Kidney (tissue), 14 donors: Measurements from ENCODE around the gene SLC13A2. TPM values are rescaled to one million over a fixed set of nuclear protein-coding genes. Genes with fewer than 3 reads are reported as not detected.

Experiments
- DNase-seq, 5 donors: peaks; one replicate each; pipeline ENCODE4 v3.0.0-alpha.2; 2013 to 2020
- FAIRE-seq: peaks from 2 replicates; lab custom pipeline; 2012; peaks lifted over from hg19 to GRCh38; lab: Jason Lieb, UNC
- H3K27ac ChIP-seq, 2 donors: one replicate each; pipeline ENCODE4 v1.7.0; 2013; ENCODE audit warnings: low read depth in 2 of 2, low read length in 2 of 2, inconsistent platforms in 1 of 2
- H3K27me3 ChIP-seq: one replicate; pipeline ENCODE4 v1.7.1; 2013; ENCODE audit warnings: low read length, inconsistent platforms; ENCODE audit not compliant: control insufficient read depth, insufficient read depth
- H3K36me3 ChIP-seq, 3 donors: one replicate each; pipeline versions ENCODE4 v1.7.0 to v1.7.1; 2013; ENCODE audit warnings: low read length in 3 of 3, control low read depth in 1 of 3, inconsistent platforms in 1 of 3; ENCODE audit not compliant: insufficient read depth in 3 of 3, control insufficient read depth in 2 of 3
- H3K4me1 ChIP-seq, 3 donors: one replicate each; pipeline versions ENCODE4 v1.7.0 to v1.7.1; 2013; ENCODE audit warnings: low read length in 3 of 3, inconsistent platforms in 1 of 3, low read depth in 1 of 3; ENCODE audit not compliant: control insufficient read depth in 2 of 3, insufficient read depth in 2 of 3
- H3K4me3 ChIP-seq, 3 donors: one replicate each; pipeline versions ENCODE4 v1.7.0 to v1.8.1; 2013; ENCODE audit warnings: low read length in 3 of 3, control low read depth in 1 of 3, inconsistent platforms in 1 of 3
- H3K9ac ChIP-seq, 3 donors: one replicate each; pipeline versions ENCODE4 v1.7.0 to v1.7.1; 2013; ENCODE audit warnings: low read length in 3 of 3, control low read depth in 1 of 3, inconsistent platforms in 1 of 3
- H3K9me3 ChIP-seq, 3 donors: one replicate each; pipeline versions ENCODE4 v1.7.0 to v1.7.1; 2013; ENCODE audit warnings: low read length in 3 of 3, control low read depth in 1 of 3, inconsistent platforms in 1 of 3; ENCODE audit not compliant: control insufficient read depth in 2 of 3, insufficient read depth in 1 of 3
- CTCF ChIP-seq: IDR thresholded peaks from 3 replicates; pipeline ENCODE4 v1.5.1; 2012; ENCODE audit warnings: mild to moderate bottlenecking, moderate library complexity, borderline replicate concordance; ENCODE audit not compliant: insufficient read depth; ENCODE audit errors: extremely low read depth
- intact Hi-C: fragments of 100-400 bp; cut with DNase I; formaldehyde crosslinking; loops from one replicate; pipeline ENCODE4 v1.11.1; 2022
- polyA plus RNA-seq: library from polyadenylated mRNA; stranded (reverse); fragments of 350-450 nt; fragmentation: Illumina TruSeq; extraction: RNeasy Lipid Tissue Mini Kit (QIAGEN cat#74804); gene quantifications from one replicate; pipeline ENCODE4 v1.2.3, GENCODE V29; 2014; ENCODE audit warnings: low read depth, low replicate concordance; ENCODE audit not compliant: insufficient read depth
- total RNA-seq: library from RNA; stranded (reverse); fragmentation: NEBNext Ultra II Directional; extraction: Animal tissue kit (Norgen Biotek cat#: 25700); gene quantifications from one replicate; pipeline ENCODE4 v1.2.1, GENCODE V29; 2021
- donor health status: control.
- donor health status: control.
- donor health status: control.
- donor health status: control.
- donor health status: control.
- donor health status: DM: yes; HTN: yes; CAD: no.
- donor health status: Normal renal cell carcinoma (clear cell type).

The SLC13A2 gene
- total and polyA plus RNA-seq, 2 donors from 2014 or later = 1.1 to 69.0 TPM

- FAIRE-seq = no peak
- intact Hi-C loops = loop anchor here (5.0 kb wide), 1 partner anchor 39 kb away; no protein-coding TSS in a partner anchor
- Histone ChIP-seq H3K27me3 (no peaks in the 10 kb centered on the region), H3K9me3 (no peaks in the 10 kb centered on the region), H3K27ac (no peak overlapping the region), H3K9ac (no peak overlapping the region), H3K36me3 (no peaks in the 10 kb centered on the region), H3K4me1 (no peaks in the 10 kb centered on the region), H3K4me3 (no peak overlapping the region)
- no peak for TF ChIP-seq CTCF
- DNase-seq = no peak
These were observed 63.2 kb downstream of the SLC13A2 start for GRCh38 chr17:28536532-28537218.

- H3K27ac ChIP-seq = no peak overlapping the region
- FAIRE-seq (no peak), DNase-seq (no peak)
- no peaks in the 10 kb centered on the region for H3K4me1 ChIP-seq
- no peaks in the 10 kb centered on the region for H3K36me3 ChIP-seq
- H3K9me3 ChIP-seq = no peaks in the 10 kb centered on the region
- no peak overlapping the region for H3K4me3 ChIP-seq
- no peak overlapping the region for H3K9ac ChIP-seq
- H3K27me3 ChIP-seq = no peaks in the 10 kb centered on the region
- intact Hi-C loops = loop anchor here (5.0 kb wide), 1 partner anchor 40 kb away; no protein-coding TSS in a partner anchor
- TF ChIP-seq CTCF = no peak
These were observed 63.8 kb downstream of the SLC13A2 start for GRCh38 chr17:28537219-28537610.

GRCh38 chr17:28538296-28538895, 65.0 kb downstream of the SLC13A2 start:
- intact Hi-C loops = loop anchor here (5.0 kb wide), 1 partner anchor 41 kb away; no protein-coding TSS in a partner anchor
- Histone ChIP-seq H3K27ac (no peak overlapping the region), H3K4me3 (no peak overlapping the region), H3K9me3 (no peaks in the 10 kb centered on the region), H3K9ac (no peak overlapping the region), H3K4me1 (no peaks in the 10 kb centered on the region), H3K27me3 (no peaks in the 10 kb centered on the region), H3K36me3 (no peaks in the 10 kb centered on the region)
- no peak for TF ChIP-seq CTCF
- DNase-seq (no peak), FAIRE-seq (no peak)
